Keratinocyte (primary cell): ENCODE data around the gene RETREG1. TPM values are rescaled to one million over a fixed set of nuclear protein-coding genes. Genes with fewer than 3 reads are reported as not detected.
A peak's percentile ranks its signal among the peaks of the same experiment; 100 is the strongest.
"Not testable (repeated sequence)": the region's sequence is repeated elsewhere in the genome, so short reads cannot be mapped to it uniquely, and the experiment has no call there.

Source experiments
- DNase-seq: peaks from one replicate; pipeline ENCODE4 v3.0.0-alpha.2; 2011; ENCODE audit warnings: low read depth, missing footprints, low spot score
- FAIRE-seq: peaks from 2 replicates; lab custom pipeline; 2011; peaks lifted over from hg19 to GRCh38; lab: Jason Lieb, UNC
- H2AFZ ChIP-seq: 2 replicates; pipeline ENCODE4 v1.6.0; 2012; ENCODE audit warnings: low read length, control low read depth, inconsistent platforms; ENCODE audit not compliant: control insufficient read depth
- H3K27ac ChIP-seq: 2 replicates; pipeline ENCODE4 v1.5.1; 2011; ENCODE audit warnings: low read length; ENCODE audit not compliant: control insufficient read depth, insufficient read depth
- H3K27me3 ChIP-seq: 3 replicates; pipeline ENCODE4 v1.6.0; 2011; ENCODE audit warnings: low read length; ENCODE audit not compliant: control insufficient read depth, insufficient read depth; ENCODE audit errors: extremely low read depth
- H3K36me3 ChIP-seq, 2 experiments: 2 replicates in 1 of 2; 3 replicates in 1 of 2; pipeline ENCODE4 v1.5.1; 2011; ENCODE audit warnings: low read length in 2 of 2, mild to moderate bottlenecking in 1 of 2; ENCODE audit not compliant: control insufficient read depth in 2 of 2, insufficient read depth in 2 of 2; ENCODE audit errors: extremely low read depth in 1 of 2
- H3K4me1 ChIP-seq: 3 replicates; pipeline ENCODE4 v1.5.1; 2011; ENCODE audit warnings: low read length; ENCODE audit not compliant: control insufficient read depth, insufficient read depth; ENCODE audit errors: extremely low read depth
- H3K4me2 ChIP-seq: 3 replicates; pipeline ENCODE4 v1.6.0; 2011; ENCODE audit warnings: low read depth, low read length; ENCODE audit not compliant: control insufficient read depth, insufficient read depth; ENCODE audit errors: extremely low read depth
- H3K4me3 ChIP-seq, 3 experiments: fragments of 200-600 bp in 1 of 3; sonication (generic) in 1 of 3; 2 replicates in 2 of 3; 3 replicates in 1 of 3; pipeline ENCODE4 v1.5.1; 2011 to 2016; ENCODE audit warnings: low read length in 3 of 3, mild to moderate bottlenecking in 3 of 3, control low read depth in 2 of 3, inconsistent platforms in 1 of 3, low read depth in 1 of 3, mixed read lengths in 1 of 3, mixed run types in 1 of 3, moderate library complexity in 1 of 3; ENCODE audit not compliant: control insufficient read depth in 2 of 3, insufficient read depth in 2 of 3; ENCODE audit errors: extremely low read depth in 1 of 3
- H3K79me2 ChIP-seq: 2 replicates; pipeline ENCODE4 v1.6.0; 2012; ENCODE audit warnings: low read length; ENCODE audit not compliant: control insufficient read depth, insufficient read depth
- H3K9ac ChIP-seq: 3 replicates; pipeline ENCODE4 v1.6.0; 2011; ENCODE audit warnings: low read length; ENCODE audit not compliant: control insufficient read depth, insufficient read depth; ENCODE audit errors: extremely low read depth
- H3K9me1 ChIP-seq: 3 replicates; pipeline ENCODE4 v1.6.0; 2011; ENCODE audit warnings: low read length; ENCODE audit not compliant: control insufficient read depth, insufficient read depth; ENCODE audit errors: extremely low read depth
- H3K9me3 ChIP-seq: 2 replicates; pipeline ENCODE4 v1.5.1; 2012; ENCODE audit warnings: low read depth, low read length; ENCODE audit not compliant: control insufficient read depth
- H4K20me1 ChIP-seq: 3 replicates; pipeline ENCODE4 v1.6.0; 2011; ENCODE audit warnings: low read length; ENCODE audit not compliant: control insufficient read depth, insufficient read depth; ENCODE audit errors: extremely low read depth
- EZH2 ChIP-seq: IDR thresholded peaks from one replicate; pipeline ENCODE4 v1.6.1; 2012; ENCODE audit warnings: inconsistent platforms, mild to moderate bottlenecking, low read length, moderate library complexity
- dilution Hi-C: fragments of 300-500 bp; cut with MboI; formaldehyde crosslinking; loops from one replicate; pipeline ENCODE4 v1.7.0; 2020; ENCODE audit warnings: low sequenced_read_pairs; ENCODE audit not compliant: extremely low pct_ligation_motif_present
- polyA plus RNA-seq, 5 experiments: library from polyadenylated mRNA; depleted of rRNA in 3 of 5; stranded (reverse) in 3 of 5; stranded (forward) in 1 of 5; unstranded in 1 of 5; fragments of >200 nt; gene quantifications; 1 replicate in 1 of 5; 2 replicates in 3 of 5; 3 replicates in 1 of 5; pipeline versions ENCODE4 v1.2.1 to v1.2.3, GENCODE V29; 2011 to 2012; ENCODE audit warnings: missing spikeins in 2 of 5, low read depth in 1 of 5, low replicate concordance in 1 of 5
- TF ChIP-seq, protein P1 (sequence below), 3 experiments: IDR thresholded peaks in 1 of 3; conservative IDR thresholded peaks in 1 of 3; optimal IDR thresholded peaks in 1 of 3; 2 replicates in 2 of 3; 3 replicates in 1 of 3; pipeline versions ENCODE3 to v1.5.1; 2011; ENCODE audit warnings: low read length in 3 of 3, mild to moderate bottlenecking in 3 of 3, moderate library complexity in 2 of 3, control low read depth in 1 of 3, inconsistent platforms in 1 of 3; ENCODE audit not compliant: insufficient read depth in 2 of 3; ENCODE audit errors: extremely low read depth in 1 of 3

Gene RETREG1
- polyA plus RNA-seq, 1 donor (not counting 4 experiments of a cell fraction or from before 2014, with no cell fraction given): 7.4 TPM

DNA sequence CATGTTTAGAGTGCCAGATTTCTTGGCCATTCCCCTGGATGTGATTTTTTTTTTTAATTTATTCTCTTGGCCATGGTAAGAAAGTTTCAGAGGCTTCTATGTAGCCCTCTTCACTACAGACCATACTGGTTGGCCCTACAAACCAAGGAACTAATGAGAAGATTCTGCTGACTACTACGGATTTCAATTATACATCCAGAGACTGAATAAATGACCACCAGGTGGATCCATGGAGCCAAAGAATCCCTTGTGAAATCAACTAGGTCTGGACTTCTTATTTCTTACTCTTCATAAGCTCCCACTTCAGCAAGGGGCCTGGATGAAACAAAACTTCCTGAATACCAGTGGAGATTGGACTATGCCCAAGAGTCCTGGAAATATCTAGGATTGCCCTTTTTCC lies 178.8 kb downstream of the RETREG1 start:
- dilution Hi-C loops: no loop called here

DNA sequence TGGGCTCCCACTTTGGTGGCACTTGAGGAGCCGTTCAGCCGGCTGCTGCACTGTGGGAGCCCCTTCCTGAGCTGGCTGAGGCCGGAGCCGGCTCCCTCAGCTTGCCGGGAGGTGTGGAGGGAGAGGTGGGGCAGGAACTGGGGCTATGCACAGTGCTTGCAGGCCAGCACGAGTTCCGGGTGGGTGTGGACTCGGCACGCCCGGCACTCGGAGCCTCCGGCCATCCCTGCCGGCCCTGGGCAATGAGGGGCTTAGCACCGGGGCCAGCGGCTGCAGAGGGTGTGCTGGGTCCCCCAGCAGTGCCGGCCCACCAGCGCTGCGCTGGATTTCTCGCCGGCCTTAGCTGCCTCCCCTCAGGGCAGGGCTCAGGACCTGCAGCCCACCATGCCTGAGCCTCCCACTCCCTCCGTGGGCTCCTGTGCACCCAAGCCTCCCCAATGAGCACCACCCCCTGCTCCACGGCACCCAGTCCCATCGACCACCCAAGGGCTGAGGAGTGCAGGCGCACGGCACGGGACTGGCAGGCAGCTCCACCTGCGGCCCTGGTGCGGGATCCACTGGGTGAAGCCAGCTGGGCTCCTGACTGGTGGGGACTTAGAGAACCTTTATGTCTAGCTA lies 180.6 kb downstream of the RETREG1 start:
- H3K36me3 ChIP-seq, H3K9ac ChIP-seq, H3K27ac ChIP-seq, H4K20me1 ChIP-seq, H3K27me3 ChIP-seq, dilution Hi-C loops, H2AFZ ChIP-seq, H3K9me1 ChIP-seq, H3K9me3 ChIP-seq, H3K4me2 ChIP-seq, DNase-seq, H3K4me3 ChIP-seq, H3K79me2 ChIP-seq, FAIRE-seq, H3K4me1 ChIP-seq: not testable (repeated sequence)

More for the DNA sequence above, 178.8 kb downstream of the RETREG1 start:
- Histone ChIP-seq H3K27ac (no peak overlapping the region), H3K9me1 (no peaks in the 10 kb centered on the region), H3K9me3 (no peaks in the 10 kb centered on the region), H3K9ac (no peak overlapping the region), H3K4me2 (no peak overlapping the region), H2AFZ (no peak overlapping the region), H3K36me3 (no peaks in the 10 kb centered on the region), H4K20me1 (no peaks in the 10 kb centered on the region), H3K4me3 (no peak overlapping the region), H3K79me2 (no peaks in the 10 kb centered on the region), H3K4me1 (no peaks in the 10 kb centered on the region), H3K27me3 (no peaks in the 10 kb centered on the region)
- TF ChIP-seq EZH2: no peak
- TF ChIP-seq, protein P1, sequence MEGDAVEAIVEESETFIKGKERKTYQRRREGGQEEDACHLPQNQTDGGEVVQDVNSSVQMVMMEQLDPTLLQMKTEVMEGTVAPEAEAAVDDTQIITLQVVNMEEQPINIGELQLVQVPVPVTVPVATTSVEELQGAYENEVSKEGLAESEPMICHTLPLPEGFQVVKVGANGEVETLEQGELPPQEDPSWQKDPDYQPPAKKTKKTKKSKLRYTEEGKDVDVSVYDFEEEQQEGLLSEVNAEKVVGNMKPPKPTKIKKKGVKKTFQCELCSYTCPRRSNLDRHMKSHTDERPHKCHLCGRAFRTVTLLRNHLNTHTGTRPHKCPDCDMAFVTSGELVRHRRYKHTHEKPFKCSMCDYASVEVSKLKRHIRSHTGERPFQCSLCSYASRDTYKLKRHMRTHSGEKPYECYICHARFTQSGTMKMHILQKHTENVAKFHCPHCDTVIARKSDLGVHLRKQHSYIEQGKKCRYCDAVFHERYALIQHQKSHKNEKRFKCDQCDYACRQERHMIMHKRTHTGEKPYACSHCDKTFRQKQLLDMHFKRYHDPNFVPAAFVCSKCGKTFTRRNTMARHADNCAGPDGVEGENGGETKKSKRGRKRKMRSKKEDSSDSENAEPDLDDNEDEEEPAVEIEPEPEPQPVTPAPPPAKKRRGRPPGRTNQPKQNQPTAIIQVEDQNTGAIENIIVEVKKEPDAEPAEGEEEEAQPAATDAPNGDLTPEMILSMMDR (optimal IDR thresholded peaks at IDR 0.05 in 1 of 3, IDR thresholded peaks at IDR 0.05 in 1 of 3, conservative IDR thresholded peaks at IDR 0.05 in 1 of 3; ENCODE audit: extremely low read depth in 1 of 3, insufficient read depth in 2 of 3, low read length in 3 of 3): peak in 1 of 3 experiments; percentile 17
- DNase-seq (no peak), FAIRE-seq (no peak)

DNA sequence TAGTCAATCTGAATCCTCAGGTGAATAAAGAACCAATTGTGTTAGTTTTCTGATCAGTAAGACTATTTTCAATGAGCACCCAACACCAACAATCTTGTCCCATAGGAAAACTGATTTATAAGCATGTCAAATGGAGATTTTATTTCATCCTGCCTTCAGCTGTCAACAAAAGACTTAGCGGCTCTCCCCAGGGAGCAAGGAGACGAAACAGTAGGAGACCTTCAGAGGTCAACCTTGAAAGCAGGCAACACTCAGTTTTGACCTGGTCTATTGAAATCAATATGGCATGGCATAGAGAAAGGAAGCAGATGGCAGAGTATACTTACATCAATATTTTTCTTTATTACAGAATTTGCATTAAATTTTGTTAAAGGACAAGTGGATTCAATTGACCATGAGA lies 185.3 kb downstream of the RETREG1 start:
- H2AFZ ChIP-seq: no peak overlapping the region
- FAIRE-seq (no peak), DNase-seq (no peak)
- H3K9me1 ChIP-seq: no peaks in the 10 kb centered on the region
- no peaks in the 10 kb centered on the region for H3K9me3 ChIP-seq
- H3K27me3 ChIP-seq: no peaks in the 10 kb centered on the region
- H4K20me1 ChIP-seq: no peaks in the 10 kb centered on the region
- no peak overlapping the region for H3K4me2 ChIP-seq
- H3K4me3 ChIP-seq: no peak overlapping the region
- H3K4me1 ChIP-seq: no peaks in the 10 kb centered on the region
- no peaks in the 10 kb centered on the region for H3K36me3 ChIP-seq
- TF ChIP-seq, protein P1 (optimal IDR thresholded peaks at IDR 0.05 in 1 of 3, IDR thresholded peaks at IDR 0.05 in 1 of 3, conservative IDR thresholded peaks at IDR 0.05 in 1 of 3; ENCODE audit: extremely low read depth in 1 of 3, insufficient read depth in 2 of 3, low read length in 3 of 3): no peak
- TF ChIP-seq EZH2: no peak
- dilution Hi-C loops: no loop called here
- no peaks in the 10 kb centered on the region for H3K79me2 ChIP-seq
- no peak overlapping the region for H3K27ac ChIP-seq
- H3K9ac ChIP-seq: no peak overlapping the region
